K562 (cell line): Measurements from ENCODE around the gene CCDC106. TPM values are rescaled to one million over a fixed set of nuclear protein-coding genes. Genes with fewer than 3 reads are reported as not detected.

Experiments used
- ARID1B ChIP-seq: fragments of 450-650 bp; IDR thresholded peaks from 2 replicates; pipeline ENCODE4 v1.6.1; 2016; ENCODE audit warnings: antibody characterized with exemption, mild to moderate bottlenecking, inconsistent platforms
- BACH1 ChIP-seq: fragments of 200-800 bp; sonication (Bioruptor generic); IDR thresholded peaks from 2 replicates; pipeline ENCODE4 v1.6.1; 2016; ENCODE audit warnings: missing genetic modification characterization, missing compliant biosample characterization
- BDP1 ChIP-seq: IDR thresholded peaks from 3 replicates; pipeline ENCODE4 v1.6.1; 2011; ENCODE audit not compliant: insufficient read length, insufficient read depth
- BMI1 ChIP-seq: fragments of 150-350 bp; IDR thresholded peaks from 2 replicates; pipeline ENCODE4 v1.6.1; 2014; ENCODE audit warnings: low read length
- COPS2 ChIP-seq: fragments of 450-650 bp; conservative IDR thresholded peaks from 2 replicates; pipeline ENCODE4 v1.6.1; 2016; ENCODE audit warnings: mild to moderate bottlenecking, moderate library complexity
- CREM ChIP-seq: IDR thresholded peaks from 2 replicates; pipeline ENCODE4 v1.6.1; 2014; ENCODE audit warnings: antibody characterized with exemption, low read depth
- CSDE1 ChIP-seq, 2 experiments: fragments of 450-650 bp; IDR thresholded peaks; 2 replicates each; pipeline ENCODE4 v1.6.1; 2016; ENCODE audit warnings: mild to moderate bottlenecking in 1 of 2
- E2F3 ChIP-seq: fragments of 250-450 bp; sonication (Bioruptor Pico); IDR thresholded peaks from 2 replicates; pipeline ENCODE4 v1.4.0; 2020; ENCODE audit warnings: mild to moderate bottlenecking
- ELF2 ChIP-seq: fragments of 250-450 bp; sonication (Bioruptor Pico); IDR thresholded peaks from 2 replicates; pipeline ENCODE4 v1.5.0; 2021; ENCODE audit warnings: mild to moderate bottlenecking
- HMG20A ChIP-seq: fragments of 450-650 bp; formaldehyde crosslinking; conservative IDR thresholded peaks from 2 replicates; pipeline ENCODE4 v1.4.0; 2020; ENCODE audit warnings: mild to moderate bottlenecking, mixed read lengths
- HNRNPH1 ChIP-seq: fragments of 200-400 bp; formaldehyde crosslinking; optimal IDR thresholded peaks from 2 replicates; pipeline ENCODE3; 2017; ENCODE audit warnings: low read depth, mild to moderate bottlenecking, low read length, moderate library complexity
- MIER1 ChIP-seq: fragments of 450-650 bp; IDR thresholded peaks from 2 replicates; pipeline ENCODE4 v1.6.1; 2016; ENCODE audit warnings: antibody characterized with exemption, mild to moderate bottlenecking, low read depth
- NCOA1 ChIP-seq: fragments of 450-650 bp; IDR thresholded peaks from 2 replicates; pipeline ENCODE4 v1.6.1; 2016; ENCODE audit warnings: low read depth
- OTX1 ChIP-seq: fragments of 450-650 bp; formaldehyde crosslinking; IDR thresholded peaks from 2 replicates; pipeline ENCODE4 v1.4.0; 2022; ENCODE audit warnings: mild to moderate bottlenecking
- POU5F1 ChIP-seq: fragments of 150-350 bp; IDR thresholded peaks from 2 replicates; pipeline ENCODE4 v1.6.1; 2014; ENCODE audit warnings: borderline replicate concordance, low read length, low read depth, mild to moderate bottlenecking; ENCODE audit not compliant: partially characterized antibody
- RB1 ChIP-seq: fragments of 450-650 bp; IDR thresholded peaks from 2 replicates; pipeline ENCODE4 v1.6.1; 2017; ENCODE audit warnings: low read depth, mild to moderate bottlenecking
- RBM17 ChIP-seq: fragments of 200-400 bp; formaldehyde crosslinking; IDR thresholded peaks from 2 replicates; pipeline ENCODE4 v1.6.1; 2017; ENCODE audit warnings: low read depth, mild to moderate bottlenecking, low read length, borderline replicate concordance
- RCOR1 ChIP-seq, 2 experiments: IDR thresholded peaks; 2 replicates each; pipeline ENCODE4 v1.6.1; 2012; ENCODE audit warnings: low read depth in 2 of 2, low read length in 2 of 2, borderline replicate concordance in 1 of 2, improper control_type of control experiment in 1 of 2
- WHSC1 ChIP-seq: IDR thresholded peaks from one replicate; pipeline ENCODE4 v1.6.1; 2012; ENCODE audit warnings: low read length, control low read depth, inconsistent platforms
- YY1 ChIP-seq, 3 experiments: IDR thresholded peaks; 2 replicates each; pipeline ENCODE4 v1.6.1; 2011; ENCODE audit warnings: low read length in 2 of 3, mild to moderate bottlenecking in 2 of 3, moderate library complexity in 2 of 3, borderline replicate concordance in 1 of 3, control low read depth in 1 of 3, low read depth in 1 of 3; ENCODE audit not compliant: insufficient read depth in 3 of 3, insufficient replicate concordance in 2 of 3, control insufficient read depth in 1 of 3, insufficient read length in 1 of 3; ENCODE audit errors: extremely low read depth in 1 of 3
- ZNF134 ChIP-seq: fragments of 250-450 bp; sonication (Bioruptor Pico); conservative IDR thresholded peaks from 2 replicates; pipeline ENCODE4 v1.4.0; 2020
- ZNF217 ChIP-seq: sonication (generic); formaldehyde crosslinking; IDR thresholded peaks from 2 replicates; pipeline ENCODE4 v1.8.0; 2022; ENCODE audit warnings: mild to moderate bottlenecking, missing genetic modification reagents
- ZNF644 ChIP-seq: fragments of 200-800 bp; sonication (Bioruptor generic); IDR thresholded peaks from 2 replicates; pipeline ENCODE4 v1.6.1; 2016; ENCODE audit warnings: low read depth, missing genetic modification characterization, missing compliant biosample characterization
- polyA plus RNA-seq, 8 experiments: library from polyadenylated mRNA; depleted of rRNA in 4 of 8; stranded (reverse) in 5 of 8; unstranded in 3 of 8; fragments of >200 nt; fragmentation: Nextera tagmentation in 2 of 8; fragmentation: Illumina TruSeq in 1 of 8; extraction: Ambion mirVana in 2 of 8; extraction: Trizol in 1 of 8; gene quantifications; 2 replicates each; pipeline versions ENCODE4 v1.2.1 to v1.2.3, GENCODE V29; 2011 to 2014; ENCODE audit warnings: inconsistent platforms in 1 of 8, missing spikeins in 1 of 8
- total RNA-seq, 7 experiments: library from RNA; depleted of rRNA in 6 of 7; stranded (reverse); fragments of >200 nt in 6 of 7; fragmentation: Illumina TruSeq in 2 of 7; extraction: Trizol in 2 of 7; gene quantifications; 2 replicates each; pipeline versions ENCODE4 v1.2.1 to v1.2.3, GENCODE V29; 2011 to 2021; ENCODE audit warnings: low replicate concordance in 1 of 7
- TF ChIP-seq, protein P1 (sequence below): fragments of 450-650 bp; formaldehyde crosslinking; IDR thresholded peaks from 2 replicates; pipeline ENCODE4 v1.4.0; 2020; ENCODE audit warnings: mild to moderate bottlenecking, moderate library complexity
- TF ChIP-seq, protein P2 (sequence below): fragments of 450-650 bp; formaldehyde crosslinking; IDR thresholded peaks from 2 replicates; pipeline ENCODE4 v1.4.0; 2022; ENCODE audit warnings: mild to moderate bottlenecking, moderate library complexity
- TF ChIP-seq, protein P3 (sequence below), 2 experiments: fragments of 450-650 bp; IDR thresholded peaks; 2 replicates each; pipeline ENCODE4 v1.6.1; 2016

The CCDC106 gene
- total and polyA plus RNA-seq, 9 of the 15 experiments (the other 6 are each of a cell fraction or from before 2014, with no cell fraction given): 0.10 to 27.5 (median 15.0) TPM; not detected in 1

DNA sequence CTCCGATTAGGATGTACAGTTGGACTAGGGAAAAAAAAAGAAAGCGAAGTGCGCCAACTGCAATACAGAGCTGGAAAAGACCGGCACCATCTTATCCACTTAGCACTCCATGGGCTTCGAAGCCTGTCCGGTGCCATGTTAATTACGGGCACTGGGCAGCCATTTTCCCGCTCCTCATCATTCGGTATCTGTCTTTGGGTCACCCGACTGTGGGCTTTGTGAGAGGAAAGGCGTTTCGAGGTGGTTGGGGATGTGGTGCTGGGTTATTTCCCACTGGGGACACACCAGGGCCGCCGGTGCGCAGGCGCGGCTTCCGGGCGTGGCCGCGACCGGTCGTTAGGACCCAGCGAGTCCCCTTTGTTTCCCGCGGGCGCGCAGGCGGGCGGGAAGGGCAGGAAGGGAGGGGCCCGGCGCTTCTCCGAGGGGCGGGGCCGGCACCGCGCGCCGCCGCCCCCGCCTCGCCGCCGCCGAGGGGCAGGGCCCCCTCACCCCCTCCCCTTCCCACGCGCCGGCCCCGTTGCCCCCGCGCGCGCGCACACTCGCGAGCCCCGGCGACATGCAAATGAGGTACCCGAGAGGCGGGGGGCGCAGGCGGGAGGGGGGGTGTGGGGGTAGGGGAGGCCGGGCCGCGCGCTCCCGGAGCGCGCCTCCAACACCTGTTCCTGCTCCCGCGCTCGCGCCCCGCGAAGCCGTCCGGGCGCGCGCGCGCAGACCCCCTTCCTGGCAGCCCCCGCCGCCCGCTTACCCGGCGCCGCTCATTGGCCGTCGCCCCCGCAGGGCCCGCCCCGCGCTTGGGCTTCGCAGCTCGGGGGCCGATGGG is 48.0 kb upstream of the CCDC106 start, which contains the start of gene ZNF524 (continued):
- TF ChIP-seq, protein P1, sequence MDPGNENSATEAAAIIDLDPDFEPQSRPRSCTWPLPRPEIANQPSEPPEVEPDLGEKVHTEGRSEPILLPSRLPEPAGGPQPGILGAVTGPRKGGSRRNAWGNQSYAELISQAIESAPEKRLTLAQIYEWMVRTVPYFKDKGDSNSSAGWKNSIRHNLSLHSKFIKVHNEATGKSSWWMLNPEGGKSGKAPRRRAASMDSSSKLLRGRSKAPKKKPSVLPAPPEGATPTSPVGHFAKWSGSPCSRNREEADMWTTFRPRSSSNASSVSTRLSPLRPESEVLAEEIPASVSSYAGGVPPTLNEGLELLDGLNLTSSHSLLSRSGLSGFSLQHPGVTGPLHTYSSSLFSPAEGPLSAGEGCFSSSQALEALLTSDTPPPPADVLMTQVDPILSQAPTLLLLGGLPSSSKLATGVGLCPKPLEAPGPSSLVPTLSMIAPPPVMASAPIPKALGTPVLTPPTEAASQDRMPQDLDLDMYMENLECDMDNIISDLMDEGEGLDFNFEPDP (CRISPR knock-in tag): no peak
- TF ChIP-seq, protein P2, sequence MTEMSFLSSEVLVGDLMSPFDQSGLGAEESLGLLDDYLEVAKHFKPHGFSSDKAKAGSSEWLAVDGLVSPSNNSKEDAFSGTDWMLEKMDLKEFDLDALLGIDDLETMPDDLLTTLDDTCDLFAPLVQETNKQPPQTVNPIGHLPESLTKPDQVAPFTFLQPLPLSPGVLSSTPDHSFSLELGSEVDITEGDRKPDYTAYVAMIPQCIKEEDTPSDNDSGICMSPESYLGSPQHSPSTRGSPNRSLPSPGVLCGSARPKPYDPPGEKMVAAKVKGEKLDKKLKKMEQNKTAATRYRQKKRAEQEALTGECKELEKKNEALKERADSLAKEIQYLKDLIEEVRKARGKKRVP (CRISPR knock-in tag): no peak
- peak; percentile 95 for TF ChIP-seq ZNF644
- no peak for TF ChIP-seq HMG20A
- peak in 1 of 2 experiments; percentile 99; a peak in 2 of 4 replicates for TF ChIP-seq CSDE1 (IDR thresholded peaks at IDR 0.05)
- TF ChIP-seq ELF2 (CRISPR knock-in tag): no peak
- no peak for TF ChIP-seq BMI1
- TF ChIP-seq NCOA1: no peak
- TF ChIP-seq YY1 (IDR thresholded peaks at IDR 0.05; ENCODE audit: borderline replicate concordance in 1 of 3, control insufficient read depth in 1 of 3, extremely low read depth in 1 of 3, insufficient read depth in 3 of 3, insufficient read length in 1 of 3, insufficient replicate concordance in 2 of 3, low read depth in 1 of 3, low read length in 2 of 3): peak; percentile 88 to 93 (median 91)
- TF ChIP-seq HNRNPH1: no peak
- peak; percentile 69; the same call in 1 of the 2 replicates for TF ChIP-seq OTX1
- peak; percentile 97 for TF ChIP-seq E2F3 (CRISPR knock-in tag)
- 0 out of 4 replicates have a peak, but pooled peaks have one; percentile 23 to 25 for TF ChIP-seq RCOR1 (IDR thresholded peaks at IDR 0.05; ENCODE audit: borderline replicate concordance in 1 of 2, low read depth in 2 of 2, low read length in 2 of 2)
- no peak for TF ChIP-seq COPS2
- no peak for TF ChIP-seq RBM17
- no peak for TF ChIP-seq WHSC1
- no peak for TF ChIP-seq ZNF217 (CRISPR knock-in tag)
- TF ChIP-seq, protein P3, sequence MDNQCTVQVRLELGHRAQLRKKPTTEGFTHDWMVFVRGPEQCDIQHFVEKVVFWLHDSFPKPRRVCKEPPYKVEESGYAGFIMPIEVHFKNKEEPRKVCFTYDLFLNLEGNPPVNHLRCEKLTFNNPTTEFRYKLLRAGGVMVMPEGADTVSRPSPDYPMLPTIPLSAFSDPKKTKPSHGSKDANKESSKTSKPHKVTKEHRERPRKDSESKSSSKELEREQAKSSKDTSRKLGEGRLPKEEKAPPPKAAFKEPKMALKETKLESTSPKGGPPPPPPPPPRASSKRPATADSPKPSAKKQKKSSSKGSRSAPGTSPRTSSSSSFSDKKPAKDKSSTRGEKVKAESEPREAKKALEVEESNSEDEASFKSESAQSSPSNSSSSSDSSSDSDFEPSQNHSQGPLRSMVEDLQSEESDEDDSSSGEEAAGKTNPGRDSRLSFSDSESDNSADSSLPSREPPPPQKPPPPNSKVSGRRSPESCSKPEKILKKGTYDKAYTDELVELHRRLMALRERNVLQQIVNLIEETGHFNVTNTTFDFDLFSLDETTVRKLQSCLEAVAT (IDR thresholded peaks at IDR 0.05): peak in 1 of 2 experiments; percentile 90; a peak in 2 of 4 replicates
- TF ChIP-seq ZNF134 (CRISPR knock-in tag): peak; percentile 34; the same call in 1 of the 2 replicates
- peak; percentile 20; the same call in 1 of the 2 replicates for TF ChIP-seq ARID1B
- TF ChIP-seq MIER1: no peak
- TF ChIP-seq BDP1: no peak
- TF ChIP-seq BACH1 (tag): no peak; the same call in 1 of the 2 replicates
- no peak for TF ChIP-seq POU5F1
- peak; percentile 80 for TF ChIP-seq CREM
- TF ChIP-seq RB1: peak; percentile 99
